Activated CD8-positive, alpha-beta T cell treated with anti-CD3 and anti-CD28 coated beads for 36 hours (primary cell): ENCODE data around the gene DNPH1. TPM values are rescaled to one million over a fixed set of nuclear protein-coding genes. Genes with fewer than 3 reads are reported as not detected.

Source experiments
- ATAC-seq: fragments of 200-7000 bp; cut with Tn5 transposase; one replicate; pipeline ENCODE4 v1.10.0; 2021; ENCODE audit warnings: mild to moderate bottlenecking, moderate library complexity
- CTCF ChIA-PET: fragments of 350-600 bp; sonication (Branson Sonifier 250); formaldehyde crosslinking; loops from one replicate; lab custom pipeline; 2021; ENCODE audit warnings: antibody characterized with exemption; lab: Charles Lee
- POLR2A ChIA-PET: fragments of 350-600 bp; sonication (Branson Sonifier 250); formaldehyde crosslinking; loops from one replicate; lab custom pipeline; 2021; ENCODE audit warnings: antibody characterized with exemption; lab: Charles Lee
- DNase-seq: peaks from one replicate; pipeline ENCODE4 v3.0.0-alpha.2; 2020
- H3K27ac Mint-ChIP-seq: one replicate; pipeline ENCODE4 v1.8.0; 2021; ENCODE audit warnings: mild to moderate bottlenecking, mixed read lengths
- H3K27me3 Mint-ChIP-seq: one replicate; pipeline ENCODE4 v1.8.0; 2021; ENCODE audit warnings: mixed read lengths
- H3K36me3 Mint-ChIP-seq: one replicate; pipeline ENCODE4 v1.8.0; 2021; ENCODE audit warnings: low read depth, mixed read lengths
- H3K4me1 Mint-ChIP-seq: one replicate; pipeline ENCODE4 v1.8.0; 2021; ENCODE audit warnings: low read depth, mixed read lengths
- H3K4me3 Mint-ChIP-seq: one replicate; pipeline ENCODE4 v1.8.0; 2021; ENCODE audit warnings: mild to moderate bottlenecking, moderate library complexity, mixed read lengths
- H3K9me3 Mint-ChIP-seq: one replicate; pipeline ENCODE4 v1.8.0; 2021; ENCODE audit warnings: mixed read lengths
- CTCF ChIP-seq: fragments of 200-600 bp; IDR thresholded peaks from one replicate; pipeline ENCODE4 v1.8.0; 2022; ENCODE audit warnings: antibody characterized with exemption, mild to moderate bottlenecking
- intact Hi-C: fragments of 100-400 bp; cut with micrococcal nuclease; formaldehyde crosslinking; loops from one replicate; pipeline ENCODE4 v1.10.0; 2022
- total RNA-seq, 2 experiments: library from RNA; stranded (reverse); gene quantifications; one replicate each; pipeline ENCODE4 v1.2.3, GENCODE V29; 2021

Gene DNPH1
- total RNA-seq, 2 experiments from 2014 or later, result 86.2 to 86.5 TPM

GRCh38 chr6:43222418-43223059, 6.7 kb downstream of the DNPH1 start:
- Mint-ChIP-seq H3K36me3 (peaks cover 52% of the 10 kb centered on the region), H3K4me1 (peaks cover 38% of the 10 kb centered on the region), H3K27me3 (no peaks in the 10 kb centered on the region), H3K4me3 (no peak overlapping the region), H3K9me3 (no peaks in the 10 kb centered on the region), H3K27ac (peak overlapping the region; percentile 89)
- intact Hi-C loops, result no loop called here
- no peak for DNase-seq
- POLR2A ChIA-PET, result interaction anchor here (1.4 kb wide), 1 partner anchor 45 kb away, joined by 5 read pairs; no protein-coding TSS in a partner anchor
- TF ChIP-seq CTCF, result no peak
- CTCF ChIA-PET, result no interaction called here
- no peak for ATAC-seq

GRCh38 chr6:43221046-43221972, 8.0 kb downstream of the DNPH1 start:
- H3K27ac Mint-ChIP-seq, result peak overlapping the region; percentile 70
- no peak overlapping the region for H3K4me3 Mint-ChIP-seq
- intact Hi-C loops, result no loop called here
- H3K9me3 Mint-ChIP-seq, result no peaks in the 10 kb centered on the region
- H3K4me1 Mint-ChIP-seq, result peaks cover 33% of the 10 kb centered on the region
- no peak for DNase-seq
- no peak for ATAC-seq
- no peaks in the 10 kb centered on the region for H3K27me3 Mint-ChIP-seq
- no peak for TF ChIP-seq CTCF
- ChIA-PET POLR2A (interaction anchor here (0.6 to 1.5 kb wide), 5 partner anchors 27 to 336 kb away, joined by 3 to 5 read pairs (median 5); no protein-coding TSS in a partner anchor), CTCF (interaction anchor here (1.4 to 1.6 kb wide), 2 partner anchors 8 to 177 kb away, joined by 3 to 6 read pairs; partner anchors contain the start of gene DNPH1)
- H3K36me3 Mint-ChIP-seq, result peaks cover 52% of the 10 kb centered on the region

- intact Hi-C loops, result no loop called here
- Mint-ChIP-seq H3K27ac (no peak overlapping the region), H3K4me3 (no peak overlapping the region), H3K27me3 (no peaks in the 10 kb centered on the region), H3K36me3 (peaks cover 46% of the 10 kb centered on the region), H3K4me1 (peaks cover 25% of the 10 kb centered on the region), H3K9me3 (no peaks in the 10 kb centered on the region)
- DNase-seq, result no peak
- CTCF ChIA-PET, result interaction anchor here (1.4 to 1.6 kb wide), 2 partner anchors 8 to 178 kb away, joined by 3 to 6 read pairs; partner anchors contain the start of gene DNPH1
- ATAC-seq, result no peak
- POLR2A ChIA-PET, result interaction anchor here (0.7 to 1.5 kb wide), 4 partner anchors 9 to 130 kb away, joined by 3 to 5 read pairs (median 4); no protein-coding TSS in a partner anchor
- no peak for TF ChIP-seq CTCF
Measured at GRCh38 chr6:43220439-43220951, 8.8 kb downstream of the DNPH1 start.

GRCh38 chr6:43219814-43220213, 9.5 kb downstream of the DNPH1 start:
- ChIA-PET POLR2A (interaction anchor here (1.0 to 1.5 kb wide), 2 partner anchors 10 to 25 kb away, joined by 4 to 5 read pairs; no protein-coding TSS in a partner anchor), CTCF (interaction anchor here (1.4 to 1.6 kb wide), 2 partner anchors 9 to 178 kb away, joined by 3 to 6 read pairs; partner anchors contain the start of gene DNPH1)
- H3K9me3 Mint-ChIP-seq, result no peaks in the 10 kb centered on the region
- DNase-seq (no peak), ATAC-seq (no peak)
- peaks cover 44% of the 10 kb centered on the region for H3K36me3 Mint-ChIP-seq
- intact Hi-C loops, result no loop called here
- H3K27ac Mint-ChIP-seq, result no peak overlapping the region
- no peaks in the 10 kb centered on the region for H3K27me3 Mint-ChIP-seq
- no peak for TF ChIP-seq CTCF
- H3K4me1 Mint-ChIP-seq, result peaks cover 21% of the 10 kb centered on the region
- H3K4me3 Mint-ChIP-seq, result no peak overlapping the region
